ENCODE measurements around the gene BMP3.
"Not testable (repeated sequence)": the region's sequence is repeated elsewhere in the genome, so short reads cannot be mapped to it uniquely, and the experiment has no call there.

BMP3 gene, protein sequence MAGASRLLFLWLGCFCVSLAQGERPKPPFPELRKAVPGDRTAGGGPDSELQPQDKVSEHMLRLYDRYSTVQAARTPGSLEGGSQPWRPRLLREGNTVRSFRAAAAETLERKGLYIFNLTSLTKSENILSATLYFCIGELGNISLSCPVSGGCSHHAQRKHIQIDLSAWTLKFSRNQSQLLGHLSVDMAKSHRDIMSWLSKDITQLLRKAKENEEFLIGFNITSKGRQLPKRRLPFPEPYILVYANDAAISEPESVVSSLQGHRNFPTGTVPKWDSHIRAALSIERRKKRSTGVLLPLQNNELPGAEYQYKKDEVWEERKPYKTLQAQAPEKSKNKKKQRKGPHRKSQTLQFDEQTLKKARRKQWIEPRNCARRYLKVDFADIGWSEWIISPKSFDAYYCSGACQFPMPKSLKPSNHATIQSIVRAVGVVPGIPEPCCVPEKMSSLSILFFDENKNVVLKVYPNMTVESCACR

DNA sequence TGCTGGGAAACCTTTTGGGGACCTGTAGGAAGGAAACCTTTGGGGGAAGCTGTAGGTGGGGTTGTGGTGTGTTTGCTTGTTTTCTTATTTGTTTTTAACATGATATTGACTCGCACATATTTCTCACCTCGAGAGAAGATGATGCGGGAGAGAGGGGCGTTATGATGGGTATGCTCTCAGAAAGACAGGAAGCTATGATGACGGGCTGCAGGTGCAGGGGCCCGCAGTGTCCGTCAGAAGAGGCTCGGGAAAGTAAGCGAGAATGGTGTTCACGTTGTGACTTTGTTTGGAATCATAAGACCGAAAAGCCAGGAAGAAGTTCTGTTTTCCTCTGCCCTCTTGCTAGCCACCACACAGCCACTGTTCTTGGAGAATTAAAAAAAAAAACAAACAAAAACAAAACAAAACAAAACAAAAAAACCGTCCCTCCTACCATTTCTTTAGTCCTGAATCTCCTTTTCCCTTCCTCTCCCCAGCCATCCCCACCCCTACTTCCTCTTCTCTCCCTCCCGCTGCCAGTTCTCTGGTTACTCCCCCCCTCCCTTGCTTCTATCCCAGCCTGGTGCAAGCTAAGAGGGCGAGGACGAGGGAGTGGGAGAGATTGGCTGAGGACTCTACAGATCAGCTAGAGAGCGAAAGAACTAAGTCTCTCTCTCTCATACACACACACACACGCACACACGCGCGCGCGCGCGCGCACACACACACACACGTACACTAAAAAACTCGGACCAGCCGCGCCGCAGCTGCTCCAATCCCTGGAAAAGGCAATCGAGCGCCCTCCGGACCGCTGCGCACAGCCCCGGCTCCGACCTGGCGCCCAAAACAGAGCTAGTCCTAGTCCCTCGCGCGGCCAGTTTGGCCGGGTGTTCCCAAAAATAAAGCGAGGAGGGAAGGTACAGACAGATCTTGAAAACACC lies at the start of gene BMP3:
Gene BMP3 (plus strand): TSS at position 648 of the 920 bp plus-strand sequence. CDS start 577 bp downstream, outside the sequence.
- DNase-seq = peak; percentile 78

DNA sequence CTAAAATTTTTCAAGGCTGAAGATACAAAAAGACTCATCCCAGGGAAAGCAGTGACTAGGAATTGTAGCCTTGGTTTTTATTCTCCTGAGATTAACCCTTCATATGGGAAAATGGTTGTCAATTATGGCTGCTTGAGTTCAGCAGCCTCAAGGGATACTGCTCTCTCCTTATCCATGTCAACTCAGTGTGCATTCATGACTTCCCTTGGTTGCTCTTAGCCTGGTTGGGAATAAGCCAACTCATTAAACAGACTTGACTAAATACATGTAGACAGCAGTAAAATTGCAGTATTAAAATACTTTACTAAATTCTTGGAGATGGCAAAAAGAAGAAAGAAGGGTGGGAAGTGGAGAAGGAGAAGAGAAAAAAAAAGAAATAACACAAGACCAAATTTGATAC lies 44.5 kb upstream of the BMP3 start:
- no peak for DNase-seq

DNA sequence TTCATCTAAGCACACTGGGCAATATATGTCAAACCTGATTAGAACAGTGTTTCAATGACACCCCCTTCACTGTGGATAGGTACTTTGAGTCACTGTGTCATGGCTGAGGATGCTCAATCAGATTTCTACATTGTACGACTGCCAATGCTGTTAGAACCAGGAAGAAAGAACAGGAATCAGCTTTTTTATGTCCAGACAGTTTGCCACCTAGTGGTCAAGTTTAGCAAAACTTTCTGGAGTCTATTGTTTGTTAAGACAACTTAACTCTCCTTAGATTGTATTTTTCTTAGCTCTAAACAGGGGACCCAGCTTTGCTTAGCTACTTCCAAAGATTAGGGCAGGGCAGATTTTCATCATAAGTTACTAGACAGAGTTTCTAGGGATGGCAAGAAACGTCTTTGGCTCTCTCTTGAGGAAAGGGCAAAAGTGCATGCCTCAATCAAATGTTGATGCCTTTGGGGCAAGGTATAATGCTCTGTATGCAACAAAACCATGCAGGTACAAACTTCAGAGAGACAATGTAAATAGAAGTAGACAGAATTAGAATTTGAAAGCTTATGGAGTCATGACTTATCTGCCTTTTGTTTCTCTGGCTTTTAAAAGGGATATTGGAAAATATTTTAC lies 40.5 kb upstream of the BMP3 start:
- no peak for DNase-seq

DNA sequence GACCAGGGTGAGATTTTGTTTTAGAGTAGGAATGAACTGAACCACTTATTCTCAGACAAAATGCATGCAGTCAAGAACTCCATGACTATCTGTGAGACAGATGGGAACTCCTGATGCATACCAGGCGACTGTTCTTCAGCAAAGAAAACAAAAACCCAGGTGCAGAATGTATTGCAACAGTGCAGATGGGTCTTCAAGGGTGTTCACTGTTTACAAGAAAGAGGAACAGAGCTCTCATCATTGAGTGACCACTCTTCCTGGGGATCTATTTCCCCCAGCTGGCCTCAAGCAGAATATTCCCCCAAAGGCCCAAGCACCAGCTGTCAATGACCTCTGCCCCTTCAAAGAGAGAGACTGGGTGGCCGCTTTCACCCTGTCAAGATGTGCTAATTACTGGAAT lies 39.7 kb upstream of the BMP3 start:
- no peak for DNase-seq

DNA sequence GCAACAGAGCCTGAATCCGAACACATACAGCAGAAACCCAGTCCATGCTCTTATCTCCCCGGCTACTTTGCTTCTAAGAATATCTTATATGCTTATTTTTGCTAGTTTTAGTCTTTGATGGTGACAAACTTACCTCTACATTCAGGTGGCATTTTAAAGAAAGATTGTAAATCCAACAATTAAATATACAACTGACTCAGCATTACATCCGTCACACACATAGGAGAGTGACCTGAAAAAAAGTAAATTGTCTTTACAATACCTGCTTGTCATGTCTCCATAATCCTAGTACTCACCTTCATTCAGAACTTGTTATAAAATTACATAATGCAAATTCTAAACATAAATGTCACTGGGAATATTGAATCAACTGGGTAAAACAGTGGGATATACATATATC lies 30.6 kb upstream of the BMP3 start:
- no peak for DNase-seq

DNA sequence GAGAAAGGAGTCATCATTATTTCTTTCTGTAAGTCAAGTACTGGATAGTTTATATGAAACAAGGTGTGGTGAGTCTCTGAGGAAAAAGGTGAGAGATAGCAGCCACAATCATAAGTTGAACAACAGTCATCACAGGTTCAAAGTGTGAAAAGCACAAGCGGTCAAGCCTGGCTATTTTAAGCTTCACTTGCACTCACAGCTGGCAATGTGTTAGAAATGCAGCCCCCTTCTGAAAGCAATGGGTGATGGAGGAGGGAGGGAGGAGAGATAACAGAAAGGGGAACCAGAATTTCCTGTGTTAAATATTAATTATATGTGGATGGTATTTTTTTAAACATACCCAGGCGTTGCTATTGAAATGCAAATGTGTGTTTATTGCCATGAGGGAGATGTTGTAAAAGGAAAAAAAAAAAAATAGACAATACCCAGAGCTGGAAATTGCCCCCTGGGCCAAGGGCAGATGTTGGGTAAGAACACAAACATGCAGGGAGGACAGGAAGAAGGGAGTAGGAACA lies 26.9 kb upstream of the BMP3 start:
- no peak for DNase-seq

DNA sequence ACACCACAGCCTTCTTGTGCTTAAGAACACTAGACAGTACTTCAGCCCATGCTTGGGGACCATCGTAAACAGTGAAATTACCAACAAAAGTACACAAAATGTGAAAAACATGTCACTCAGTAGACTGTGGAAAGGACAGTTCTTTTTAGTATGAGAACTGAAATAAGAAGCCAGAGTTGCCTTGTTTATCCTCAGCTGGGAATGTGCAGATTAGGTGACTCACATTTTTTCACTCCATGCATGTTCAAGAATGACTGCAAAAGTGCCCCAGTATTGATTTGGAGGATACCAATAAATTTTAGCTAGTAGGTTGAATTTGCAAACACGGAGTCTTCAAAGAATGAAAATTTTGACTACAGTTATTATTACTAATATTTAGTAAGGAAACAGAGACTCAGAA lies 23.1 kb upstream of the BMP3 start:
- no peak for DNase-seq

DNA sequence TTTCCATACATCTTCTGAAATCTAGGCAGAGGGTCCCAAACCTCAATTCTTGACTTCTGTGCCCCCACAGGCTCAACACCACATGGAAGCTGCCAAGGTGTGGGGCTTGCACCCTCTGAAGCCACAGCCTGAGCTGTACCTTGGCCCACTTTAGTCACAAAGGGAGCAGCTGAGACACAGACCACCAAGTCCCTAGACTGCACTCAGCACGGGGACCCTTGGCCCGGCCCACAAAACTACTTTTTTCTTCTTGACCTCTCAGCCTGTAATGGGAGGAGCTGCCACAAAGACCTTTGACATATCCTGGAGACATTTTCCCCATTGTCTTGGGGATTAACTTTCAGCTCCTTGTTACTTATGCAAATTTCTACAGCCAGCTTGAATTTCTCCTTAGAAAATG lies 13.9 kb upstream of the BMP3 start:
- not testable (repeated sequence) for DNase-seq

DNA sequence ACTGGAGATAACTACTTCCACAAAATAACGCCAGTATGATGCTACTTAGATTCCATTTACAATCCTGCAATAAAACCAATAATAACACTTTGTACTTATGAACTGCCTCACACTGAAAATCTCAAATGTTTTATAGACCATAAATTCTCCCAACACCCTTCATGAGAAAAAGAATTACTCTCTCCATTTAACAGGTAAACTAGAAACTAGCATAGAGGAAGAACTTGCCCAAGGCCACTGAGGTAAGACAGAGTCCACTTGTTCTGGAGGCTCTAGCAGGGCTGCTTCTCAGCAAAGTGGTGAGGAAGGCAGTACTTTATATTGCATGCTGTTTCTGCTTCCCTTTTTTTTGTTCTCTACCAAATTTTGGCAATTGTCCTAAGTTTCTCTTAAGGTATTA lies 11.5 kb upstream of the BMP3 start:
- DNase-seq = no peak

DNA sequence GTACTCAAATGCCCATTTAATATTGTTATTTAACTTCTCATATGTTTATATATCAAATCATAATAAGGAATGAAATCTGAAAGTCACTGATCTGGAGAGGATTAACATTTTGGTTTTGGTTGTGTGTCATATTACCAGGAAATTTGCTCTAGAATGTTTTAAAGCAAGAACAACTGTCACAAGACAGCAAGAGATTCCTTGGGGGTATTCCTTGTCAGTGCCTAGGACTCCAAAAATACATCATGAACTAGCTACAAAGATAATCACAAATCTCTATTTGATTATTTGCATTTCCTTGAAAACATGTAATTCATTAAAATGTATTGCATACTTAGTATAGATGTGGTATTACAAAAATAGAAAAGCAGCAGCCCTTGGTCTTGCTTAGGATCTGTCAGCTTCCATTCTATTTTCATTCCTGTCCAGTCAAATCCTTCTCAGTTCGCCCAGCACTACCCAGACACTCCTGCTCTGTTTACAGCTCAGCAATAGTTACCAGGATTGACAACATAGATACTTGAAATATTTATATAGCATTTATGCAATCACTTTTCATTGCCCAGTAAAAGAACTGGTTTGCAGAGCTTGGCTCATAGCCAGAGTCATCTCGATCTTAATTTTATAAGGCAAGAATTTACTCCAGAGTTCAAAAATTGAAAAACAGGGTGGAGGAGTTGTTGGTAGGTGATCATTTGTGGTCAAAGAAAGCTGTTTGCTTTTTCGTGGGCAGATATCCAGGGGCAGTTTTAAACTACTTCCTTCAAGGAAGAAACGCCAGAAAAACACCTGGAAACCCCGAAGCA lies 9.2 kb upstream of the BMP3 start:
- DNase-seq = no peak

DNA sequence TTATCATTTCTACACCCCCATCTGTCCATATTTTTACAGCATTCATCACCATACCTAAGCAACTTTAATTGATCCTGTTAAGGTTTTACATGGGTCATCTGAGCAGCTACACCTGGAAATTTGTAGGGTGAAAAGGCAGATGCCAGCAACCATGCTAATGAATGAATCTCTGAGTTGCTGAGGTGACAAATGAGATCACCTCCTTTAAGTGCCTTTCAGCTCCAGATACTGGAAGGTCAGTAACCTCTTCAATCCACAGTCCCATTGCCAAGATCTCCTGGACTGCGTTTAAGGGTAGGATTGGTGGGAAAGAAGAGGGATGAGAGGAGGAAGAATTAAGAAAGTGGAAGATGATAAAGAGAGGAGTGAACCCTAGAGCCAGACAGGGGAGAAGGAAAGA lies 8.5 kb upstream of the BMP3 start:
- DNase-seq = no peak

DNA sequence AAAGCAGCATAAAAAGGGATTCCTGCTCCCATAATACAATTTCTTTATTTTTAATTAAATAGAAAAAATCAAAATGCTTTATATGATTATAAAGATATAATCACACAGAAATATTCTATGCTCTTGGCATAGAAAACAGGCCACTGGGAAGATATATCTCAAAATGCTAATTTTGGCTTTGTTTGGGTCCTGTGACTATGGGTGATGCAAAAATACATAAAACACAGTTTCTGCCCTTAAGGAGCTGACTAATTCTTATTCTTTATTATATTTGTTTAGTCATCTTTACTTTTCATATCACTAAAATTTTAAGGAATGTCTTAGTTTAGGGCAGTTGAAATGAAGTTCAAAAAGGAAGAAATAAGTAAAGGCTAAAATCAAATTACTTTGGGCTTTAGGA lies 7.0 kb upstream of the BMP3 start:
- DNase-seq = no peak

DNA sequence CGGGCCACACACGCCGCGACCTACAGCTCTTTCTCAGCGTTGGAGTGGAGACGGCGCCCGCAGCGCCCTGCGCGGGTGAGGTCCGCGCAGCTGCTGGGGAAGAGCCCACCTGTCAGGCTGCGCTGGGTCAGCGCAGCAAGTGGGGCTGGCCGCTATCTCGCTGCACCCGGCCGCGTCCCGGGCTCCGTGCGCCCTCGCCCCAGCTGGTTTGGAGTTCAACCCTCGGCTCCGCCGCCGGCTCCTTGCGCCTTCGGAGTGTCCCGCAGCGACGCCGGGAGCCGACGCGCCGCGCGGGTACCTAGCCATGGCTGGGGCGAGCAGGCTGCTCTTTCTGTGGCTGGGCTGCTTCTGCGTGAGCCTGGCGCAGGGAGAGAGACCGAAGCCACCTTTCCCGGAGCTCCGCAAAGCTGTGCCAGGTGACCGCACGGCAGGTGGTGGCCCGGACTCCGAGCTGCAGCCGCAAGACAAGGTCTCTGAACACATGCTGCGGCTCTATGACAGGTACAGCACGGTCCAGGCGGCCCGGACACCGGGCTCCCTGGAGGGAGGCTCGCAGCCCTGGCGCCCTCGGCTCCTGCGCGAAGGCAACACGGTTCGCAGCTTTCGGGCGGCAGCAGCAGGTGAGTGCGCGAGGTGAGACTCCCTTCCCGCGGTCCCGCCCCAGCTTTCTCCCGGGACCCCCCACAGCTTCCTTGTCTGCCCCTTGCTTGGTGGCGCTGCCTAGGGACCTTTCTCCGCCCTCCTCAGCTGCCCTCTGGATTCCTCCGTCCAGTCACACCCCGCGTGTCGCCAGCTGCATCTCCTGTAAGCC lies 678 bp downstream of the BMP3 start:
- peak; percentile 35 for DNase-seq

DNA sequence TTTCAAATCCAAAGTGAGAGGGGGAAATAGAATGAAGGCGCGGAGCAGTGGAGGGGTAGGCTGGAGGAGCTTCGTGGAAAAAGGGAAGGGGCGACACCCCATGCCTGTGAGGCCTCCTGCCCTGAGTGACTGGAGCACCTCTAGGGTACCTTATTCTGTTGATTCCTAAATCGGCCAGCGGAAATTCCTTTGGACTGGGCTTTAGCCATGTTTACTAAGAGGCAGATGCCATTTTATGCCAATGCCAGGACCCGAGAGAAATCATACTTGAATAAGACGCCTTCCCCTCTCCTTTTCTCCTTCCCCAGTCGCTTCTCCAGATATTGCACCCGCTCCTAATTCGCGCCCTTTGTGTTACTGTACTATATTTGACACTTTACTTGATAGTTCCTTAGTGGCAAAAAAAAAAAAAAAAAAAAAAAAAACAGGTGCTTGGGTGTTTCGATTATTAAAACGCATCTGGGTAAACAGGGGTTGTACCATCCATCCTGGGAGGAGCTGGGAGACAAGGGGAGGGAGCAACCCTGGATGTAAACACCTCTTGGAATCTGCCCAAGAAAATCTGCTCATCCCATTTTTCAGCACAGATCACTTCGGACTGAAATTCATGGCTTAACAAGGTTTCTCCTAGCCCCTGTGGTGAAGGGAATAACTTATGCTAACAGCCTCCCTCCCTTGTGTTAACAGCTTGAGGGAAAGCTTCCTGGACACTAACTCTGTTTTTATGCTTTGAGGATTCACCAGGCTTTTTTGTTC lies 1.5 kb downstream of the BMP3 start:
- DNase-seq = no peak

DNA sequence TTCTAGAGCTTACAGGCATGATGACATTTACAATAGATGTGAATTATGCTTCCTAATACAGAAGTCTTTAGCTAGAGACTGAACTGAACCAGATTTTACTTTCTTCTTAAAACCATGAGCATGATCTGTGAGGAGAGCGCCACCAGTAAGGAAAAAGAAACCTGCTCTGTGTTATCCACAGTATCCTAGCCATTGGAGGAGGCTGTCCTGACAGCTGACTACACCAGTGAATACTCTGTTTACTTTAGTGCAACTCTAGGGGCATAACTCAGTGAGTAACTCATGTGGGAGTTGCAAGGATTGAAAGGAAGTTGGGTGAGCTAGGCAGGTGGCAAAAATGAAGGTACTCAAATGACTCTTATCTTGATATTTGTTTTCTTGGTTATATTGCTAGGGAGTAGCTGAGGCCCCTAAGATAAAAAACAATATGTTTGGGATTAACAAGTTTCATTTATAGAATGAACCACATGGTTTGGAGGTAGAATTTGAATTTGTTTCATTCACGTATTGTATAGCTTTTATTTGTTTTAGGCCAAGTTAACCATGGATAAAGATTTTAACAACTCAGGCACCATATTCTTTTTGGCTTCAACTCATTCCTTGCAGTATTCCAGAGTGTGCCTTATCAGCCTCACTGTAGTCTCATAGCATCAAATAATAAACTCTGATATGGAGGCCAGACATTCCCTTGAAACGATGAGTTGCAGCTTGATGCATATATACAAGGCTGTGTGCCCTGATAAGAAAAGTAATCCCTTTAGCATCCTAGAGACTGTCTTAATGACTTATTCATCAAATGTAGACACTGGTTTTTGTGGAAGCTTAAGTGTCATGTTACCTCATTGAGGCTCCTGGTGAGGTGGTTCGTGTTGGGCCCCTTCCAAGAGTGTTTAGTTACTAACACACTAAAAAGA lies 2.5 kb downstream of the BMP3 start:
- no peak for DNase-seq

DNA sequence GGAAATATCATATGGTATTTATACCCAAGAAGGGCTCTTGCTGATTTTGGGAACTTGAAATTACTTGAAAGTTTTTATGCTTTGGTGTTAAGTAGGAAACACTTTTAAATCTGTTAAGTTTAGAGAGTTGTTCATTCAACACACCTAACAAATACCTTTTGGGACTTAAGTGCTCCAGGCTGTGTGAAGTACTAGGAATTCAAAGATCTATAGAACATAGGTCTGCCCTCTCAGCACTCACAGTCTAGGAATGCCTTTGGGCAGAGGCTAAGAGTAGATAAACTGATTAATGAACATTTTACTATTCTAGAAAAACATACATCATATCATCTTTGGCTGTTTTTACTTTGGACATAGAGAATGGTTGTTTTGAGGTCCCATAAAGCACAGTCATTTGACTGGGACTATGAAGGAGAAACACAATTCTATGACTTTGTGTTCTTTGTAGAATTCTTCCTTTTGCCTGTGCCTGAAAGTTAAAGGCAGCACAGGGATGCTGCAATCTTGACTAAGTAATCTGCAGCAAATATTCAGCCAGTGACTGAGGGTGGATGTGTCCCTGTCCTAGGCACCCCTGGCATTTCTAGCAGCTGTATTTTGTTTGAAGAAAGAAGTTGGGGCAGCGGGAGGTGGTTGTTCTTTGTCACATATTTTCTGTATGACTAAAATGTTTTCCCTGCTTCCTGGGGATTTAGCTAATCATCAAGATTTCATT lies 8.3 kb downstream of the BMP3 start:
- DNase-seq = no peak

DNA sequence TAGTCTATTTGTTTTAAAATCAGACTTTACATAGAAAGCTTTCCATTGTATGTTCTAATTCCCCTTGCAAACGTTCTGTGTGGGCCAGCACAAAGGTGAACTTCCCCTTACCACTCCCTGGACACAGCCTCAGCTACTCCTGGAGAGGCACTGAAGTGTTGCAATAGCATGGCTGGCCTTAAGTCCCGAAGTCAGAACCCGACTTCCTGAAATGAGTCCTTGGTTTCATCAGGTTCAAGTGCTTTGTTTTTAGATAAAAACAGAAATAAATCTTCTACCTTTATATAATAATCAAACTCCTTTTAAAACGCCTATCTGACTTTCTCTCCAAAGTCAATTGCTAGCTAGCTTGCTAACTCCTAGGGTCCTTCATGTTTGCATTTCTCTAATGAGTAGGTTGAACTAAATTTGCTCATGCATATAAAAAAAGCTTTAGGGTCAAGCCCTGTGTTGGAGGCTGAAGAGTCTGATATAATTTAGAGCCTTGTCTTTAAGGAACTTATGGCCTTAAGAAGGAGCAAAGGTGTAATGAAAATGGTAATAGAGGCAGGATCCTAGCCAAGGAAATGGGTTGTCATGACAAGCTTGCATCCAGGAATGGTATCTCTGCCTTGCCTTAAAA lies 9.0 kb downstream of the BMP3 start:
- DNase-seq = no peak

DNA sequence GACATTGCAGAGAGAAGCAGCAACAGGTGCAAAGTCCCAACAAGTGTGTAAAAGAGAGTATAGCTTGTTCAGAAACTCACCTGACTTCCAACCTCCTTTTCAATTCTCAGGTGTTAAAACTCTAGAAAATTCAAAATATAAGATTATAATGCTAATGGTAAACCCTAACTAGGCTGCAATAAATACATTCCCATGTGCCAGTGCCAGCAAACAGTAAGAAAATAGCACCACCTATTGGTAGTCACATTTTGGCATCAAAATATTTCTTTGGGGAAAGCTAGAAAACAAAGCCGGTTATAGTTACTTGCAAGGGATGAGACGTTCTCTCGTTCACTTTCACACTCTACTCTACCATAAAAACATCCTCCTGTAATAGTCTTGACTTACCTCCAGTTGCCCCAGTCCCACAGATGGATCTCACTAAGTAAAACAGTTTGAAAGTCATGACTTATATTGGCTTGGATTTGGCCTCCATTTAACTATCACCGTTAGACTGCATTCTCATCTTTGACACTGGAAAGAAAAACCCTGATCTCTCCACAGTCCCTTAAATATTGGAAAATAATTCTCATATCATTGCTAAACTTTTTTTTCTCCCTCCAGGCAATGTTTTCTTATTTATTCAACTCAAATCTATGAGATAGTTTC lies 9.6 kb downstream of the BMP3 start:
- no peak for DNase-seq

Data from left hindlimb (tissue), 1 donor.